RWPE2 (cell line): ENCODE data around the gene STXBP4.
A peak's percentile ranks its signal among the peaks of the same experiment; 100 is the strongest.

ENCODE experiments used
- ATAC-seq: fragments of 200-7000 bp; cut with Tn5 transposase; 3 replicates; pipeline ENCODE4 v1.9.1; 2021; ENCODE audit warnings: low read depth
- DNase-seq: peaks from one replicate; pipeline ENCODE4 v3.0.0-alpha.2; 2020; ENCODE audit warnings: low spot score
- H3K27ac ChIP-seq: fragments of 450-650 bp; 2 replicates; pipeline ENCODE4 v1.5.1; 2017; ENCODE audit warnings: mild to moderate bottlenecking; ENCODE audit not compliant: poor library complexity, severe bottlenecking
- H3K27me3 ChIP-seq: fragments of 250-450 bp; sonication (Bioruptor Pico); 2 replicates; pipeline ENCODE4 v1.5.1; 2021; ENCODE audit warnings: mild to moderate bottlenecking, moderate library complexity; ENCODE audit not compliant: insufficient read depth, poor library complexity, severe bottlenecking
- H3K36me3 ChIP-seq: fragments of 250-450 bp; sonication (Bioruptor Pico); 2 replicates; pipeline ENCODE4 v1.5.1; 2020; ENCODE audit warnings: low read depth, mild to moderate bottlenecking, moderate library complexity
- H3K4me1 ChIP-seq: fragments of 250-450 bp; sonication (Bioruptor Pico); 2 replicates; pipeline ENCODE4 v1.5.1; 2021; ENCODE audit warnings: mild to moderate bottlenecking, moderate library complexity; ENCODE audit not compliant: insufficient read depth, poor library complexity, severe bottlenecking
- H3K4me3 ChIP-seq: fragments of 250-450 bp; sonication (Bioruptor Pico); 2 replicates; pipeline ENCODE4 v1.5.1; 2021; ENCODE audit warnings: mild to moderate bottlenecking, moderate library complexity; ENCODE audit not compliant: severe bottlenecking
- H3K9me3 ChIP-seq: fragments of 250-450 bp; sonication (Bioruptor Pico); 2 replicates; pipeline ENCODE4 v1.5.1; 2021; ENCODE audit warnings: mild to moderate bottlenecking, moderate library complexity; ENCODE audit not compliant: severe bottlenecking
- CTCF ChIP-seq: fragments of 450-650 bp; IDR thresholded peaks from one replicate; pipeline ENCODE4 v1.5.1; 2017; ENCODE audit warnings: mild to moderate bottlenecking, moderate library complexity; ENCODE audit not compliant: poor library complexity, severe bottlenecking

STXBP4 gene

GRCh38 chr17:55171634-55172328, 203.2 kb downstream of the STXBP4 start:
- no peak for TF ChIP-seq CTCF
- no peak overlapping the region for H3K4me3 ChIP-seq
- no peak for DNase-seq
- no peak overlapping the region for H3K27ac ChIP-seq
- ATAC-seq, result no peak
- H3K36me3 ChIP-seq, result no peaks in the 10 kb centered on the region
- H3K4me1 ChIP-seq, result peaks cover 13% of the 10 kb centered on the region
- H3K9me3 ChIP-seq, result no peaks in the 10 kb centered on the region
- H3K27me3 ChIP-seq, result no peaks in the 10 kb centered on the region

- no peaks in the 10 kb centered on the region for H3K27me3 ChIP-seq
- H3K4me3 ChIP-seq, result no peak overlapping the region
- H3K9me3 ChIP-seq, result no peaks in the 10 kb centered on the region
- H3K27ac ChIP-seq, result no peak overlapping the region
- ATAC-seq, result peak; percentile 97
- DNase-seq, result peak; percentile 59
- peaks cover 13% of the 10 kb centered on the region for H3K4me1 ChIP-seq
- H3K36me3 ChIP-seq, result no peaks in the 10 kb centered on the region
- TF ChIP-seq CTCF, result no peak
Observed at GRCh38 chr17:55172612-55173011, 204.0 kb downstream of the STXBP4 start.

GRCh38 chr17:55174133-55174532, 205.6 kb downstream of the STXBP4 start:
- Histone ChIP-seq H3K27ac (no peak overlapping the region), H3K9me3 (no peaks in the 10 kb centered on the region), H3K4me3 (no peak overlapping the region), H3K27me3 (no peaks in the 10 kb centered on the region), H3K36me3 (no peaks in the 10 kb centered on the region), H3K4me1 (peaks cover 13% of the 10 kb centered on the region)
- ATAC-seq, result no peak
- TF ChIP-seq CTCF, result no peak
- DNase-seq, result no peak

- peaks cover 13% of the 10 kb centered on the region for H3K4me1 ChIP-seq
- no peaks in the 10 kb centered on the region for H3K9me3 ChIP-seq
- no peak for DNase-seq
- no peaks in the 10 kb centered on the region for H3K27me3 ChIP-seq
- TF ChIP-seq CTCF, result no peak
- no peak for ATAC-seq
- H3K4me3 ChIP-seq, result no peak overlapping the region
- H3K27ac ChIP-seq, result no peak overlapping the region
- H3K36me3 ChIP-seq, result no peaks in the 10 kb centered on the region
Observed at GRCh38 chr17:55175788-55176427, 207.3 kb downstream of the STXBP4 start.
